ENCODE results near the gene XBP1. TPM values are rescaled to one million over a fixed set of nuclear protein-coding genes. Genes with fewer than 3 reads are reported as not detected.
"Not testable (repeated sequence)": the region's sequence is repeated elsewhere in the genome, so short reads cannot be mapped to it uniquely, and the experiment has no call there.

XBP1 gene
- polyA plus RNA-seq (2013, experiment 1 of 4), result 69.1 TPM
- 66.3 TPM for polyA plus RNA-seq (2013, experiment 2 of 4)
- 67.3 TPM for polyA plus RNA-seq (2013, experiment 3 of 4)
- 73.2 TPM for polyA plus RNA-seq (2013, experiment 4 of 4)

GRCh38 chr22:28800308-28801041 is at the start of gene XBP1:
XBP1 (minus strand) TSS chr22:28800569.
- Histone ChIP-seq H3K9me3 (ENCODE audit: control insufficient read depth, low read length) (no peaks in the 10 kb centered on the region), H3K27me3 (ENCODE audit: control insufficient read depth, insufficient read depth, low read length, poor library complexity, severe bottlenecking) (no peaks in the 10 kb centered on the region), H3K4me1 (ENCODE audit: control insufficient read depth, insufficient read depth, low read length) (no peaks in the 10 kb centered on the region), H3K27ac (ENCODE audit: insufficient read depth, low read depth, low read length, poor library complexity, severe bottlenecking) (peak within 1 kb of the TSS; percentile 96), H3K4me3 (ENCODE audit: insufficient read depth, low read depth, low read length) (peak within 1 kb of the TSS; percentile 96), H3K36me3 (ENCODE audit: control insufficient read depth, insufficient read depth, low read length) (peaks cover 21% of the 10 kb centered on the region)
- WGBS, 2 experiments, result 0 to 1% methylated on average over 78 of the region's 78 CpGs

GRCh38 chr22:28846994-28847393 is 46.6 kb upstream of the XBP1 start:
- 94 to 100% methylated on average over 2 of the region's 2 CpGs for WGBS, 2 experiments

DNA sequence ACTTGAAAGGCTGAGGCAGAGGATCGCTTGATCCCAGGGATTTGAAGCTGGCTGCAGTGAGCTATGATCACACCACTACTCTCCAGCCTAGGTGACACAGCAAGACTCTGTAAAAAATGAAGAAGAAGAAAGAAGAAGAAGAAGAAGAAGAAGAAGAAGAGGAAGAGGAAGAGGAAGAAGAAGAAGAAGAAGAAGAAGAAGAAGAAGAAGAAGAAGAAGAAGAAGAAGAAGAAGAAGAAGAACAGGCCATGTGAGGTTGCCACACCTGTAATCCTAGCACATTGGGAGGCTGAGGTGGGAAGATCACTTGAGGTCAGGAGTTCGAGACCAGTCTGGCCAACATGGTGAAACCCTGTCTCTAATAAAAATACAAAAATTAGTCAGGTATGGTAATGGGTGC is 43.9 kb upstream of the XBP1 start:
- not testable (repeated sequence) for H3K4me3 ChIP-seq (ENCODE audit: insufficient read depth, low read depth, low read length); H3K27me3 ChIP-seq (ENCODE audit: control insufficient read depth, insufficient read depth, low read length, poor library complexity, severe bottlenecking); H3K36me3 ChIP-seq (ENCODE audit: control insufficient read depth, insufficient read depth, low read length); H3K27ac ChIP-seq (ENCODE audit: insufficient read depth, low read depth, low read length, poor library complexity, severe bottlenecking); H3K4me1 ChIP-seq (ENCODE audit: control insufficient read depth, insufficient read depth, low read length); H3K9me3 ChIP-seq (ENCODE audit: control insufficient read depth, low read length)
- WGBS, 2 experiments, result 92 to 97% methylated on average over 2 of the region's 2 CpGs

More at GRCh38 chr22:28846994-28847393, 46.6 kb upstream of the XBP1 start:
- Histone ChIP-seq H3K9me3 (ENCODE audit: control insufficient read depth, low read length) (no peaks in the 10 kb centered on the region), H3K27me3 (ENCODE audit: control insufficient read depth, insufficient read depth, low read length, poor library complexity, severe bottlenecking) (no peaks in the 10 kb centered on the region), H3K4me1 (ENCODE audit: control insufficient read depth, insufficient read depth, low read length) (no peaks in the 10 kb centered on the region), H3K4me3 (ENCODE audit: insufficient read depth, low read depth, low read length) (no peak overlapping the region), H3K27ac (ENCODE audit: insufficient read depth, low read depth, low read length, poor library complexity, severe bottlenecking) (no peak overlapping the region), H3K36me3 (ENCODE audit: control insufficient read depth, insufficient read depth, low read length) (no peaks in the 10 kb centered on the region)

DNA sequence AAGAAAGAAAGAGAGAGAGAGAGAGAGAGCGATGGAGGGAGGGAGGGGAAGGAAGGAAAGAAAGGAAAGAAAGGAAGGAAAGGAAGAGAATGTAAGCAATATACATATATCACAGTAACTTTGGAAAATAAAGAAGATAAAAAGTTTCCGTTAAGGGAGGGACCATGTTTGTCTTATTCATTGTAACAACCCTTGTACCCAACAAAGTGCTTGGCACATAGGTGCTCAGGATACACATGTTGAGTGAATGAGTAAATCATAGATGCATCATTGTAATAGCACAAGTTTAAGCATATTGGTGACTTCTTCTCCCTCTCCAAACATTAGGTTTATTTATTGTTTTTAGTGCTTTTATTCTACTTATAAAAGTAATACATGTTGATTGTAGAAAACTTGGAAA is 43.3 kb upstream of the XBP1 start:
- H3K4me3 ChIP-seq (ENCODE audit: insufficient read depth, low read depth, low read length), result no peak overlapping the region
- 83 to 90% methylated on average over 1 to 2 of the region's 2 CpGs for WGBS, 2 experiments

GRCh38 chr22:28841111-28841510 is 40.7 kb upstream of the XBP1 start:
- no peaks in the 10 kb centered on the region for H3K9me3 ChIP-seq (ENCODE audit: control insufficient read depth, low read length)
- no peaks in the 10 kb centered on the region for H3K36me3 ChIP-seq (ENCODE audit: control insufficient read depth, insufficient read depth, low read length)
- 93 to 94% methylated on average over 5 of the region's 5 CpGs for WGBS, 2 experiments

More for the DNA sequence above, 43.3 kb upstream of the XBP1 start:
- Histone ChIP-seq H3K36me3 (ENCODE audit: control insufficient read depth, insufficient read depth, low read length) (no peaks in the 10 kb centered on the region), H3K27me3 (ENCODE audit: control insufficient read depth, insufficient read depth, low read length, poor library complexity, severe bottlenecking) (no peaks in the 10 kb centered on the region), H3K9me3 (ENCODE audit: control insufficient read depth, low read length) (no peaks in the 10 kb centered on the region), H3K4me1 (ENCODE audit: control insufficient read depth, insufficient read depth, low read length) (no peaks in the 10 kb centered on the region), H3K27ac (ENCODE audit: insufficient read depth, low read depth, low read length, poor library complexity, severe bottlenecking) (no peak overlapping the region)

GRCh38 chr22:28838971-28839370 is 38.6 kb upstream of the XBP1 start:
- Histone ChIP-seq H3K9me3 (ENCODE audit: control insufficient read depth, low read length) (no peaks in the 10 kb centered on the region), H3K4me3 (ENCODE audit: insufficient read depth, low read depth, low read length) (no peak overlapping the region), H3K4me1 (ENCODE audit: control insufficient read depth, insufficient read depth, low read length) (no peaks in the 10 kb centered on the region), H3K36me3 (ENCODE audit: control insufficient read depth, insufficient read depth, low read length) (no peaks in the 10 kb centered on the region), H3K27me3 (ENCODE audit: control insufficient read depth, insufficient read depth, low read length, poor library complexity, severe bottlenecking) (no peaks in the 10 kb centered on the region), H3K27ac (ENCODE audit: insufficient read depth, low read depth, low read length, poor library complexity, severe bottlenecking) (no peak overlapping the region)
- 90 to 93% methylated on average over 5 of the region's 5 CpGs for WGBS, 2 experiments

More at GRCh38 chr22:28841111-28841510, 40.7 kb upstream of the XBP1 start:
- Histone ChIP-seq H3K4me1 (ENCODE audit: control insufficient read depth, insufficient read depth, low read length) (no peaks in the 10 kb centered on the region), H3K4me3 (ENCODE audit: insufficient read depth, low read depth, low read length) (no peak overlapping the region), H3K27ac (ENCODE audit: insufficient read depth, low read depth, low read length, poor library complexity, severe bottlenecking) (no peak overlapping the region), H3K27me3 (ENCODE audit: control insufficient read depth, insufficient read depth, low read length, poor library complexity, severe bottlenecking) (no peaks in the 10 kb centered on the region)

GRCh38 chr22:28837640-28838039 is 37.3 kb upstream of the XBP1 start:
- Histone ChIP-seq H3K27me3 (ENCODE audit: control insufficient read depth, insufficient read depth, low read length, poor library complexity, severe bottlenecking) (no peaks in the 10 kb centered on the region), H3K9me3 (ENCODE audit: control insufficient read depth, low read length) (no peaks in the 10 kb centered on the region), H3K27ac (ENCODE audit: insufficient read depth, low read depth, low read length, poor library complexity, severe bottlenecking) (no peak overlapping the region), H3K4me1 (ENCODE audit: control insufficient read depth, insufficient read depth, low read length) (no peaks in the 10 kb centered on the region), H3K36me3 (ENCODE audit: control insufficient read depth, insufficient read depth, low read length) (no peaks in the 10 kb centered on the region), H3K4me3 (ENCODE audit: insufficient read depth, low read depth, low read length) (no peak overlapping the region)
- 83 to 87% methylated on average over 6 of the region's 6 CpGs for WGBS, 2 experiments

DNA sequence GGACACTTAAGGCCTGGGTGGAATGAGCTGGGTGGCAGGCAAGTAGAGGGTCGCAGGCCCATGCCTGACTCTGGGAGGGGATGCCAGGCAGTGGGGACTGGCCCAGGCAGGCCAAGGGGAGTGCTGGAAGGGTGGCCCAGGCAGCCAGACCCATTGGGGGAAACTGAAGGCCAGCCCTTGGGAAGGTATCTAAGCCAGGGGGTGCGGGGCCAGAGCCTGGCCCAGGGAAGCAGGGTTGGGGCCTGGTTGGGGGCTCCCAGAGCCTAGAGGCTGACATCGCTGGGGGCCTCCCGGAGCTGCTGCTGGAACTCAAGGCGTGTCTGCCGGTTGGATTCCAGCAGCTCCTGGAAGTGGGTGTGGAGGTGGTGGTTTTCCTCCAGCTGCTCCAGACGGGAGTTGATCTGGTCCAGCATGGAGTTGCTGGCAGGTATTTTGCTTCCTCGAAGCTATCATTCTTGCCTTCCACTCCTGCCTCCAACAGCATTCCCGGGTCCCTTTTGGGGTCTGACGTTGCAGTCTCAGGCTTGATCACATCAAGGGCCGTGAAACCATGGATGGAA is 35.3 kb upstream of the XBP1 start:
- H3K27me3 ChIP-seq (ENCODE audit: control insufficient read depth, insufficient read depth, low read length, poor library complexity, severe bottlenecking), result no peaks in the 10 kb centered on the region
- H3K4me3 ChIP-seq (ENCODE audit: insufficient read depth, low read depth, low read length), result no peak overlapping the region
- WGBS, 2 experiments, result 92 to 95% methylated on average over 11 of the region's 11 CpGs
- no peaks in the 10 kb centered on the region for H3K9me3 ChIP-seq (ENCODE audit: control insufficient read depth, low read length)
- H3K27ac ChIP-seq (ENCODE audit: insufficient read depth, low read depth, low read length, poor library complexity, severe bottlenecking), result no peak overlapping the region
- no peaks in the 10 kb centered on the region for H3K4me1 ChIP-seq (ENCODE audit: control insufficient read depth, insufficient read depth, low read length)
- no peaks in the 10 kb centered on the region for H3K36me3 ChIP-seq (ENCODE audit: control insufficient read depth, insufficient read depth, low read length)

DNA sequence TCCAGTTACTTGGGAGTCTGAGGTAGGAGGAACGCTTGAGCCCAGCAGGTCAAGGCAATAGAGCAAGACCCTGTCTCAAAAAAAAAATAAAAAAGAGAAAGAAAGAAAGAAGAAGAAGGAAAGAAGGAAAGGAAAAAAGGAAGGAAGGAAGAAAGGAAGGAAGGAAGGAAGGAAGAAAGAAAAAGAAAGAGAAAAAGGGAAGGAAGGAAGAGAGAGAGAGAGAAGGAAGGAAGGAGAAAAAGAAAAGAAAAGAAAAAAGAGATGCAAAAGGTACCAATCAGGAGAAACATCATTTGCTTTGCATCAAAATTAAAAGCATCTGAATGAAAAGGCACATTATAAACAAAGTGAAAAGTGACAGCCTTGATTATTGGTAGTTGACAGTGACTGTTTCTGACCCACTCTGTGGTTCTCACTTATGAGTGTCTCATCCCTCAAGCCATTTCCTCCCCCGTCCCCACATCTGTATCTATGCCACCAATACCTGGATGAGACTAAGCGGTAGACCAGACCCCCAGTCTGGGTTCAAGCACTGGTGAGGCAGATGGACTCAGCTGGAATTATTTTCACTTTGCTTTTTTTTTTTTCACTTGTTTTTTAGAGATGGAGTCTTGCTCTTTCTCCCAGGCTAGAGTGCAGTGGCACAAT is 33.0 kb upstream of the XBP1 start:
- Histone ChIP-seq H3K9me3 (ENCODE audit: control insufficient read depth, low read length) (no peaks in the 10 kb centered on the region), H3K36me3 (ENCODE audit: control insufficient read depth, insufficient read depth, low read length) (no peaks in the 10 kb centered on the region), H3K27ac (ENCODE audit: insufficient read depth, low read depth, low read length, poor library complexity, severe bottlenecking) (no peak overlapping the region), H3K27me3 (ENCODE audit: control insufficient read depth, insufficient read depth, low read length, poor library complexity, severe bottlenecking) (no peaks in the 10 kb centered on the region), H3K4me1 (ENCODE audit: control insufficient read depth, insufficient read depth, low read length) (no peaks in the 10 kb centered on the region), H3K4me3 (ENCODE audit: insufficient read depth, low read depth, low read length) (no peak overlapping the region)
- WGBS, 2 experiments, result 87 to 91% methylated on average over 3 of the region's 3 CpGs

DNA sequence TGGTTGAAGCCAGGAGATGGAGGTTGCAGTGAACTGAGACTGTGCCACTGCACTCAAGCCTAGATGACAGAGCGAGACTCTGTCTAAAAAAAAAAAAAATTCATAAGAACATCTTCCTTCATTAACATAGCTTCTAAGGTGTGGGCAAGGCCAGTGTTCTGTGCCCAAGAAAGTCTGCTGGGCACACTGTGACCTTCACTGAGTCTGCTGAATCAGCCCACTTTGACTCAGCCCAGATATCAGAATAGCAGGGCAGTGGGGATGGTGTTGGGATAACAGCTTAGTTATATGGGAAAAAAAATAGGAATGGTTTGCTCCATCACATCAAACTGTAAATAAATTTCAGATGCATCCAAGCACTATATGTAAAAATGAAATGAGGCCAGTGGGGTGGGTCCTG is 32.4 kb upstream of the XBP1 start:
- Histone ChIP-seq H3K27me3 (ENCODE audit: control insufficient read depth, insufficient read depth, low read length, poor library complexity, severe bottlenecking) (no peaks in the 10 kb centered on the region), H3K27ac (ENCODE audit: insufficient read depth, low read depth, low read length, poor library complexity, severe bottlenecking) (no peak overlapping the region), H3K4me3 (ENCODE audit: insufficient read depth, low read depth, low read length) (no peak overlapping the region), H3K4me1 (ENCODE audit: control insufficient read depth, insufficient read depth, low read length) (no peaks in the 10 kb centered on the region), H3K36me3 (ENCODE audit: control insufficient read depth, insufficient read depth, low read length) (no peaks in the 10 kb centered on the region), H3K9me3 (ENCODE audit: control insufficient read depth, low read length) (no peaks in the 10 kb centered on the region)
- 88 to 93% methylated on average over 1 of the region's 1 CpG for WGBS, 2 experiments

All from ectodermal cell (in vitro differentiated cells).